ENCODE data around the gene TRIM68. TPM values are rescaled to one million over a fixed set of nuclear protein-coding genes. Genes with fewer than 3 reads are reported as not detected.

The TRIM68 gene
- total and polyA plus RNA-seq, 12 donors, result 3.5 to 12.8 (median 10.2) TPM

GRCh38 chr11:4581443-4581842, 26.6 kb downstream of the TRIM68 start, which contains the start of gene OR52I2:
OR52I2 (plus strand) TSS chr11:4581743.
- peaks cover 0 to 18% (median 5%) of the 10 kb centered on the region in 7 donors for H3K27me3 ChIP-seq
- DNase-seq (no peak), ATAC-seq (no peak)
- no peaks in the 10 kb centered on the region for H3K36me3 ChIP-seq
- no peaks in the 10 kb centered on the region for H3K9me3 ChIP-seq
- no peak within 1 kb of the TSS for H3K27ac ChIP-seq
- no peaks in the 10 kb centered on the region for H3K4me1 ChIP-seq
- no peak for TF ChIP-seq CTCF (IDR thresholded peaks at IDR 0.05)
- no peak within 1 kb of the TSS for H3K4me3 ChIP-seq
- intact Hi-C loops (cut with DNase I), result no loop called here

GRCh38 chr11:4580124-4580523, 27.9 kb downstream of the TRIM68 start:
- no peak overlapping the region for H3K27ac ChIP-seq
- H3K27me3 ChIP-seq, result peaks cover 0 to 21% (median 5%) of the 10 kb centered on the region in 7 donors
- H3K36me3 ChIP-seq, result no peaks in the 10 kb centered on the region
- ATAC-seq, result no peak
- intact Hi-C loops (cut with DNase I), result no loop called here
- no peaks in the 10 kb centered on the region for H3K9me3 ChIP-seq
- 93 to 95% methylated on average over 1 of the region's 1 CpG for WGBS, 2 donors
- no peak for DNase-seq
- TF ChIP-seq CTCF (IDR thresholded peaks at IDR 0.05), result no peak
- no peaks in the 10 kb centered on the region for H3K4me1 ChIP-seq
- no peak overlapping the region for H3K4me3 ChIP-seq

GRCh38 chr11:4578624-4579023, 29.4 kb downstream of the TRIM68 start:
- Histone ChIP-seq H3K27ac (no peak overlapping the region), H3K4me3 (no peak overlapping the region), H3K4me1 (no peaks in the 10 kb centered on the region), H3K36me3 (no peaks in the 10 kb centered on the region), H3K27me3 (peaks cover 0 to 21% (median 5%) of the 10 kb centered on the region in 7 donors), H3K9me3 (no peaks in the 10 kb centered on the region)
- no peak for ATAC-seq
- 82 to 88% methylated on average over 6 of the region's 6 CpGs for WGBS, 2 donors
- no peak for DNase-seq
- no peak for TF ChIP-seq CTCF (IDR thresholded peaks at IDR 0.05)
- intact Hi-C loops (cut with DNase I), result no loop called here

GRCh38 chr11:4577761-4578160, 30.3 kb downstream of the TRIM68 start:
- no peak for TF ChIP-seq CTCF (IDR thresholded peaks at IDR 0.05)
- no peaks in the 10 kb centered on the region for H3K9me3 ChIP-seq
- H3K4me1 ChIP-seq, result no peaks in the 10 kb centered on the region
- ATAC-seq, result no peak
- H3K27me3 ChIP-seq, result peaks cover 0 to 21% (median 4%) of the 10 kb centered on the region in 7 donors
- intact Hi-C loops (cut with DNase I), result no loop called here
- no peaks in the 10 kb centered on the region for H3K36me3 ChIP-seq
- no peak overlapping the region for H3K27ac ChIP-seq
- no peak overlapping the region for H3K4me3 ChIP-seq
- WGBS, 2 donors, result 82 to 91% methylated on average over 2 of the region's 2 CpGs
- DNase-seq, result no peak

Data from heart right ventricle (tissue), 16 donors.